GM23338 (cell line): ENCODE data around the gene UGT1A1. TPM values are rescaled to one million over a fixed set of nuclear protein-coding genes. Genes with fewer than 3 reads are reported as not detected.

Experiments
- ATAC-seq: fragments of 200-7000 bp; cut with Tn5 transposase; 3 replicates; pipeline ENCODE4 v1.9.1; 2020
- DNase-seq: peaks from one replicate; pipeline ENCODE4 v3.0.0-alpha.2; 2015; ENCODE audit warnings: low spot score
- H2AFZ ChIP-seq: fragments of 200-600 bp; sonication (generic); 2 replicates; pipeline ENCODE4 v1.8.0; 2016; ENCODE audit warnings: antibody characterized with exemption, mild to moderate bottlenecking, moderate library complexity
- H3F3A ChIP-seq: fragments of 200-600 bp; sonication (generic); replicated peaks from 2 replicates; pipeline ENCODE4 v1.8.0; 2017; ENCODE audit warnings: antibody characterized with exemption, mixed run types, low read depth
- H3K27ac ChIP-seq: fragments of 200-600 bp; sonication (generic); 2 replicates; pipeline ENCODE4 v1.6.1; 2016; ENCODE audit warnings: low read depth
- H3K27me3 ChIP-seq: fragments of 200-600 bp; sonication (generic); 2 replicates; pipeline ENCODE4 v1.8.0; 2016; ENCODE audit warnings: mild to moderate bottlenecking, mixed run types, moderate library complexity; ENCODE audit not compliant: insufficient read depth
- H3K36me3 ChIP-seq: fragments of 200-600 bp; sonication (generic); 2 replicates; pipeline ENCODE4 v1.8.0; 2016; ENCODE audit warnings: mild to moderate bottlenecking; ENCODE audit not compliant: insufficient read depth
- H3K4me1 ChIP-seq: fragments of 200-600 bp; sonication (generic); 2 replicates; pipeline ENCODE4 v1.8.0; 2016; ENCODE audit warnings: mild to moderate bottlenecking, moderate library complexity; ENCODE audit not compliant: insufficient read depth
- H3K4me2 ChIP-seq: fragments of 200-600 bp; sonication (generic); 2 replicates; pipeline ENCODE4 v1.7.1; 2017; ENCODE audit warnings: mixed run types
- H3K4me3 ChIP-seq: fragments of 200-600 bp; sonication (generic); 2 replicates; pipeline ENCODE4 v1.6.1; 2016; ENCODE audit warnings: mixed run types
- H3K79me2 ChIP-seq: fragments of 200-600 bp; sonication (generic); replicated peaks from 2 replicates; pipeline ENCODE4 v1.8.0; 2017; ENCODE audit warnings: mild to moderate bottlenecking; ENCODE audit not compliant: insufficient read depth
- H3K9me2 ChIP-seq: fragments of 200-600 bp; sonication (generic); 2 replicates; pipeline ENCODE4 v1.8.0; 2017; ENCODE audit not compliant: insufficient read depth
- H4K20me1 ChIP-seq: fragments of 200-600 bp; sonication (generic); replicated peaks from 2 replicates; pipeline ENCODE4 v1.8.0; 2017; ENCODE audit warnings: mild to moderate bottlenecking; ENCODE audit not compliant: insufficient read depth
- H3K27ac Mint-ChIP-seq: 2 replicates; pipeline ENCODE4 v1.8.0; 2020; ENCODE audit warnings: inconsistent platforms, mild to moderate bottlenecking, moderate library complexity, mixed read lengths
- H3K27me3 Mint-ChIP-seq: 3 replicates; pipeline ENCODE4 v1.8.0; 2022; ENCODE audit warnings: low read depth, mild to moderate bottlenecking, moderate library complexity, mixed read lengths, inconsistent platforms; ENCODE audit not compliant: insufficient read depth, poor library complexity
- H3K36me3 Mint-ChIP-seq: 3 replicates; pipeline ENCODE4 v1.8.0; 2021; ENCODE audit warnings: low read depth, mild to moderate bottlenecking, inconsistent platforms, moderate library complexity, mixed read lengths
- H3K4me1 Mint-ChIP-seq: 3 replicates; pipeline ENCODE4 v1.8.0; 2020; ENCODE audit warnings: mild to moderate bottlenecking, inconsistent platforms, mixed read lengths
- H3K4me3 Mint-ChIP-seq: 3 replicates; pipeline ENCODE4 v1.8.0; 2021; ENCODE audit warnings: moderate library complexity, mild to moderate bottlenecking, inconsistent platforms, mixed read lengths
- H3K9me3 Mint-ChIP-seq: 3 replicates; pipeline ENCODE4 v1.8.0; 2020; ENCODE audit warnings: moderate library complexity, mild to moderate bottlenecking, inconsistent platforms, mixed read lengths
- CREB1 ChIP-seq: fragments of 250-450 bp; sonication (Bioruptor Pico); IDR thresholded peaks from 2 replicates; pipeline ENCODE4 v1.5.0; 2020; ENCODE audit warnings: low read depth, mild to moderate bottlenecking, moderate library complexity
- CTCF ChIP-seq, 2 experiments: fragments of 200-600 bp in 1 of 2; sonication (generic) in 1 of 2; conservative IDR thresholded peaks; 2 replicates each; pipeline versions ENCODE4 v1.5.1 to v1.6.1; 2016 to 2017; ENCODE audit warnings: antibody characterized with exemption in 2 of 2, low read depth in 2 of 2, mild to moderate bottlenecking in 2 of 2, moderate library complexity in 1 of 2
- ETS1 ChIP-seq: IDR thresholded peaks from 2 replicates; pipeline ENCODE4 v1.6.1; 2016; ENCODE audit warnings: antibody characterized with exemption
- EZH2 ChIP-seq: fragments of 200-600 bp; sonication (generic); IDR thresholded peaks from one replicate; pipeline ENCODE4 v1.8.0; 2017; ENCODE audit warnings: antibody characterized with exemption, mild to moderate bottlenecking, low read depth; ENCODE audit not compliant: unreplicated experiment
- EZH2phosphoT487 ChIP-seq: fragments of 200-600 bp; sonication (generic); IDR thresholded peaks from one replicate; pipeline ENCODE4 v1.8.1; 2018; ENCODE audit warnings: antibody characterized with exemption; ENCODE audit not compliant: unreplicated experiment
- JUNB ChIP-seq: IDR thresholded peaks from one replicate; pipeline ENCODE4 v1.6.1; 2016; ENCODE audit warnings: antibody characterized with exemption; ENCODE audit not compliant: unreplicated experiment
- NANOG ChIP-seq: IDR thresholded peaks from 2 replicates; pipeline ENCODE4 v1.6.1; 2016; ENCODE audit warnings: antibody characterized with exemption, borderline replicate concordance
- POLR2AphosphoS5 ChIP-seq: IDR thresholded peaks from 2 replicates; pipeline ENCODE4 v1.6.1; 2016; ENCODE audit warnings: antibody characterized with exemption, low read depth
- REST ChIP-seq: IDR thresholded peaks from one replicate; pipeline ENCODE4 v1.6.1; 2018; ENCODE audit warnings: antibody characterized with exemption; ENCODE audit not compliant: unreplicated experiment
- STAT1 ChIP-seq: IDR thresholded peaks from one replicate; pipeline ENCODE4 v1.6.1; 2016; ENCODE audit warnings: antibody characterized with exemption; ENCODE audit not compliant: unreplicated experiment
- ZNF114 ChIP-seq: fragments of 250-450 bp; sonication (Bioruptor Pico); IDR thresholded peaks from 2 replicates; pipeline ENCODE4 v1.5.0; 2020; ENCODE audit warnings: mild to moderate bottlenecking, moderate library complexity
- ZNF331 ChIP-seq: fragments of 250-450 bp; sonication (Bioruptor Pico); IDR thresholded peaks from 2 replicates; pipeline ENCODE4 v1.5.0; 2020; ENCODE audit warnings: low read depth, mild to moderate bottlenecking, moderate library complexity
- ZNF462 ChIP-seq: fragments of 250-450 bp; sonication (Bioruptor Pico); IDR thresholded peaks from 2 replicates; pipeline ENCODE4 v1.5.0; 2020; ENCODE audit warnings: mild to moderate bottlenecking, moderate library complexity
- polyA plus RNA-seq: library from polyadenylated mRNA; unstranded; fragments of >200 nt; fragmentation: Nextera tagmentation; extraction: Ambion mirVana; gene quantifications from 2 replicates; pipeline ENCODE4 v1.2.1, GENCODE V29; 2016
- total RNA-seq: library from RNA; depleted of rRNA; stranded (reverse); fragments of >200 nt; shearing (Covaris generic); gene quantifications from 2 replicates; pipeline ENCODE4 v1.2.3, GENCODE V29; 2014

The UGT1A1 gene
- total and polyA plus RNA-seq, 2 experiments from 2014 or later = not detected

- no peak for TF ChIP-seq ZNF331 (CRISPR knock-in tag)
- TF ChIP-seq POLR2AphosphoS5 = no peak
Observed at GRCh38 chr2:233820774-233821105, 60.7 kb downstream of the UGT1A1 start (continued).

- ATAC-seq (no peak), DNase-seq (no peak)
- H3K9me2 ChIP-seq = no peaks in the 10 kb centered on the region
- no peaks in the 10 kb centered on the region for H3F3A ChIP-seq
- no peak overlapping the region for H3K4me3 Mint-ChIP-seq
- no peaks in the 10 kb centered on the region for H3K27me3 ChIP-seq
- no peak overlapping the region for H3K27ac ChIP-seq
- H3K9me3 Mint-ChIP-seq = peaks cover 2% of the 10 kb centered on the region; the same call in 1 of the 3 replicates
- peaks cover 3% of the 10 kb centered on the region; the same call in 2 of the 3 replicates for H3K4me1 Mint-ChIP-seq
- H3K79me2 ChIP-seq = no peaks in the 10 kb centered on the region
- H3K4me3 ChIP-seq = no peak overlapping the region
- H3K4me2 ChIP-seq = no peak overlapping the region
- H3K27me3 Mint-ChIP-seq = peaks cover 15% of the 10 kb centered on the region
- H3K27ac Mint-ChIP-seq = no peak overlapping the region
- H2AFZ ChIP-seq = no peak overlapping the region
- H3K4me1 ChIP-seq = no peaks in the 10 kb centered on the region
- no peaks in the 10 kb centered on the region for H3K36me3 Mint-ChIP-seq
- TF ChIP-seq REST = no peak
- TF ChIP-seq EZH2phosphoT487 = no peak
- no peak for TF ChIP-seq ETS1
- no peak for TF ChIP-seq JUNB
- no peak for TF ChIP-seq STAT1
- TF ChIP-seq CTCF (conservative IDR thresholded peaks at IDR 0.05; ENCODE audit: low read depth in 2 of 2) = no peak
- TF ChIP-seq ZNF462 = no peak
- no peak for TF ChIP-seq NANOG
- TF ChIP-seq POLR2AphosphoS5 = no peak
- TF ChIP-seq ZNF331 (CRISPR knock-in tag) = no peak
- TF ChIP-seq CREB1 (CRISPR knock-in tag) = no peak
- no peak for TF ChIP-seq ZNF114
- TF ChIP-seq EZH2 = no peak
- H4K20me1 ChIP-seq = no peaks in the 10 kb centered on the region
- no peaks in the 10 kb centered on the region for H3K36me3 ChIP-seq
Observed at GRCh38 chr2:233821196-233821595, 61.1 kb downstream of the UGT1A1 start.
